Loucy (cell line): ENCODE measurements around the gene MGAT4B.

ENCODE experiments used
- H2AFZ ChIP-seq: fragments of 200-600 bp; sonication (generic); 2 replicates; pipeline ENCODE4 v1.6.0; 2016; ENCODE audit warnings: antibody characterized with exemption, mild to moderate bottlenecking, low read length, moderate library complexity
- H3F3A ChIP-seq: fragments of 200-600 bp; 2 replicates; pipeline ENCODE4 v1.6.0; 2016; ENCODE audit warnings: antibody characterized with exemption, low read depth, mild to moderate bottlenecking
- H3K27me3 ChIP-seq: fragments of 200-600 bp; sonication (generic); 2 replicates; pipeline ENCODE4 v1.6.1; 2014; ENCODE audit warnings: low read length, mild to moderate bottlenecking; ENCODE audit not compliant: insufficient read depth, poor library complexity, severe bottlenecking
- H3K36me3 ChIP-seq: fragments of 200-600 bp; sonication (generic); 2 replicates; pipeline ENCODE4 v1.6.1; 2016; ENCODE audit warnings: low read length; ENCODE audit not compliant: insufficient read depth
- H3K4me1 ChIP-seq: fragments of 200-600 bp; sonication (generic); 2 replicates; pipeline ENCODE4 v1.5.1; 2014; ENCODE audit warnings: low read length, mild to moderate bottlenecking; ENCODE audit not compliant: insufficient read depth, poor library complexity, severe bottlenecking
- H3K4me2 ChIP-seq: fragments of 200-600 bp; sonication (generic); 2 replicates; pipeline ENCODE4 v1.6.0; 2014; ENCODE audit warnings: antibody characterized with exemption, low read length, low read depth, mild to moderate bottlenecking; ENCODE audit not compliant: poor library complexity, severe bottlenecking
- H3K4me3 ChIP-seq: fragments of 200-600 bp; sonication (generic); 2 replicates; pipeline ENCODE4 v1.5.1; 2014; ENCODE audit warnings: low read length, mild to moderate bottlenecking, mixed read lengths; ENCODE audit not compliant: poor library complexity, severe bottlenecking
- H3K79me2 ChIP-seq: fragments of 200-600 bp; sonication (generic); 2 replicates; pipeline ENCODE4 v1.6.1; 2014; ENCODE audit warnings: low read length; ENCODE audit not compliant: insufficient read depth
- H3K9ac ChIP-seq: fragments of 200-600 bp; sonication (generic); 2 replicates; pipeline ENCODE4 v1.6.0; 2014; ENCODE audit warnings: mild to moderate bottlenecking, low read depth, low read length, moderate library complexity; ENCODE audit not compliant: poor library complexity, severe bottlenecking
- H3K9me2 ChIP-seq: fragments of 200-600 bp; sonication (generic); replicated peaks from 2 replicates; pipeline ENCODE4 v1.6.1; 2016; ENCODE audit warnings: low read depth, low read length, mixed read lengths
- H3K9me3 ChIP-seq: fragments of 200-600 bp; sonication (generic); 2 replicates; pipeline ENCODE4 v1.6.1; 2014; ENCODE audit warnings: mild to moderate bottlenecking, antibody characterized with exemption, low read length, low read depth; ENCODE audit not compliant: insufficient read depth
- H4K20me1 ChIP-seq: fragments of 200-600 bp; sonication (generic); 2 replicates; pipeline ENCODE4 v1.6.0; 2014; ENCODE audit warnings: antibody characterized with exemption, low read length, mild to moderate bottlenecking; ENCODE audit not compliant: insufficient read depth, poor library complexity, severe bottlenecking
- CTCF ChIP-seq: fragments of 200-600 bp; sonication (generic); conservative IDR thresholded peaks from 2 replicates; pipeline ENCODE4 v1.5.1; 2014; ENCODE audit warnings: mild to moderate bottlenecking, antibody characterized with exemption, low read length
- EZH2phosphoT487 ChIP-seq: fragments of 200-600 bp; IDR thresholded peaks from 2 replicates; pipeline ENCODE4 v1.6.1; 2018; ENCODE audit warnings: antibody characterized with exemption, mild to moderate bottlenecking, moderate library complexity, borderline replicate concordance

The MGAT4B gene

GRCh38 chr5:179800696-179801201 is 5.9 kb downstream of the MGAT4B start:
- no peaks in the 10 kb centered on the region for H3F3A ChIP-seq
- H4K20me1 ChIP-seq, result peaks cover 14% of the 10 kb centered on the region
- H3K9me3 ChIP-seq, result no peaks in the 10 kb centered on the region
- H3K9ac ChIP-seq, result no peak overlapping the region
- no peak for TF ChIP-seq EZH2phosphoT487
- TF ChIP-seq CTCF, result no peak
- H3K36me3 ChIP-seq, result peaks cover 6% of the 10 kb centered on the region; the same call in 1 of the 2 replicates
- H3K9me2 ChIP-seq, result no peaks in the 10 kb centered on the region
- no peak overlapping the region for H2AFZ ChIP-seq
- H3K27me3 ChIP-seq, result no peaks in the 10 kb centered on the region
- H3K4me1 ChIP-seq, result peaks cover 14% of the 10 kb centered on the region
- H3K4me3 ChIP-seq, result no peak overlapping the region
- no peak overlapping the region for H3K4me2 ChIP-seq
- H3K79me2 ChIP-seq, result peaks cover 15% of the 10 kb centered on the region

- H3K4me3 ChIP-seq, result no peak overlapping the region
- peaks cover 15% of the 10 kb centered on the region for H3K4me1 ChIP-seq
- peaks cover 6% of the 10 kb centered on the region; the same call in 1 of the 2 replicates for H3K36me3 ChIP-seq
- peaks cover 9% of the 10 kb centered on the region for H3K79me2 ChIP-seq
- no peak overlapping the region for H3K4me2 ChIP-seq
- peaks cover 12% of the 10 kb centered on the region for H4K20me1 ChIP-seq
- no peak overlapping the region for H3K9ac ChIP-seq
- no peaks in the 10 kb centered on the region for H3K9me3 ChIP-seq
- no peaks in the 10 kb centered on the region for H3F3A ChIP-seq
- TF ChIP-seq EZH2phosphoT487 (no peak), CTCF (no peak)
- no peak overlapping the region for H2AFZ ChIP-seq
- no peaks in the 10 kb centered on the region for H3K9me2 ChIP-seq
- no peaks in the 10 kb centered on the region for H3K27me3 ChIP-seq
Measured at GRCh38 chr5:179800071-179800695, 6.5 kb downstream of the MGAT4B start.

DNA sequence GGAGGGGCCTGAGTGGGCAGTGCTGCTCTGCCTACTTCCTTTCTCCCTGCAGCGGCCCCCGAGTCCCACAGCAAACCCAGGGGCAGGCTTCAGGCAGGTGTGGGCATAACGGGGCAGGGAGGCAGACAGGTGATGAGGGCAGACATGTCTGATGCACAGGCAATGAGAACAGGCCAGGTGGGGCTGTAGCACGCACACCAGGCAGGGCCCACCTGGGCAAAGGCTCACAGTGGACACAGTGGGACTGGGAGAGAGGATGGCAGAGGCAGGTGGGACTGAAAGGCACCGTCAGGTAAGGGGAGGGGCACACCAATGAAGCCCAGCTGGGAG is 7.1 kb downstream of the MGAT4B start:
- H3K4me3 ChIP-seq, result no peak overlapping the region
- H2AFZ ChIP-seq, result no peak overlapping the region
- no peaks in the 10 kb centered on the region for H3K27me3 ChIP-seq
- H3K9ac ChIP-seq, result no peak overlapping the region
- no peaks in the 10 kb centered on the region for H3K9me3 ChIP-seq
- no peak overlapping the region for H3K4me2 ChIP-seq
- no peaks in the 10 kb centered on the region for H3F3A ChIP-seq
- TF ChIP-seq CTCF, result no peak
- no peak for TF ChIP-seq EZH2phosphoT487
- no peaks in the 10 kb centered on the region for H3K9me2 ChIP-seq
- H3K36me3 ChIP-seq, result peaks cover 6% of the 10 kb centered on the region; the same call in 1 of the 2 replicates
- H4K20me1 ChIP-seq, result peaks cover 10% of the 10 kb centered on the region
- H3K79me2 ChIP-seq, result peaks cover 3% of the 10 kb centered on the region; the same call in 1 of the 2 replicates
- H3K4me1 ChIP-seq, result peaks cover 14% of the 10 kb centered on the region
